Activated CD4-positive, alpha-beta T cell treated with anti-CD3 and anti-CD28 coated beads for 36 hours (primary cell): Measurements from ENCODE around the gene PRKN. TPM values are rescaled to one million over a fixed set of nuclear protein-coding genes. Genes with fewer than 3 reads are reported as not detected.
"Not testable (repeated sequence)": the region's sequence is repeated elsewhere in the genome, so short reads cannot be mapped to it uniquely, and the experiment has no call there.

Source experiments
- ATAC-seq: fragments of 200-7000 bp; cut with Tn5 transposase; one replicate; pipeline ENCODE4 v1.10.0; 2021; ENCODE audit warnings: mild to moderate bottlenecking, moderate library complexity
- CTCF ChIA-PET: fragments of 350-600 bp; sonication (Branson Sonifier 250); formaldehyde crosslinking; loops from one replicate; lab custom pipeline; 2021; ENCODE audit warnings: antibody characterized with exemption; lab: Charles Lee
- POLR2A ChIA-PET: fragments of 350-600 bp; sonication (Branson Sonifier 250); formaldehyde crosslinking; loops from one replicate; lab custom pipeline; 2021; ENCODE audit warnings: antibody characterized with exemption, inconsistent platforms; lab: Charles Lee
- DNase-seq: peaks from one replicate; pipeline ENCODE4 v3.0.0-alpha.2; 2020
- H3K27ac Mint-ChIP-seq: one replicate; pipeline ENCODE4 v1.8.0; 2021; ENCODE audit warnings: mixed read lengths
- H3K27me3 Mint-ChIP-seq: one replicate; pipeline ENCODE4 v1.8.0; 2021; ENCODE audit warnings: mixed read lengths
- H3K36me3 Mint-ChIP-seq: one replicate; pipeline ENCODE4 v1.8.0; 2021; ENCODE audit warnings: low read depth, mixed read lengths
- H3K4me1 Mint-ChIP-seq: one replicate; pipeline ENCODE4 v1.8.0; 2021; ENCODE audit warnings: mixed read lengths
- H3K4me3 Mint-ChIP-seq: one replicate; pipeline ENCODE4 v1.8.0; 2021; ENCODE audit warnings: mild to moderate bottlenecking, moderate library complexity, mixed read lengths
- H3K9me3 Mint-ChIP-seq: one replicate; pipeline ENCODE4 v1.8.0; 2021; ENCODE audit warnings: low read depth, mixed read lengths
- intact Hi-C, 2 experiments: fragments of 100-400 bp; cut with DNase I in 1 of 2; cut with micrococcal nuclease in 1 of 2; formaldehyde crosslinking; loops; one replicate each; pipeline versions ENCODE4 v1.14.2 to v1.15.1; 2022 to 2024; cut with DNase I, micrococcal nuclease
- total RNA-seq, 2 experiments: library from RNA; stranded (reverse); gene quantifications; one replicate each; pipeline ENCODE4 v1.2.3, GENCODE V29; 2021

Gene PRKN
- total RNA-seq, 2 experiments from 2014 or later = 0.56 to 0.87 TPM

- no peaks in the 10 kb centered on the region for H3K4me1 Mint-ChIP-seq
- no peak for ATAC-seq
These were observed 29.6 kb downstream of the PRKN start for GRCh38 chr6:162697872-162698403.

GRCh38 chr6:162690158-162690557 lies 37.4 kb downstream of the PRKN start:
- ATAC-seq (no peak), DNase-seq (no peak)
- intact Hi-C loops = no loop called here
- POLR2A ChIA-PET = no interaction called here
- CTCF ChIA-PET = no interaction called here
- Mint-ChIP-seq H3K4me3 (no peak overlapping the region), H3K27ac (no peak overlapping the region), H3K27me3 (no peaks in the 10 kb centered on the region), H3K4me1 (no peaks in the 10 kb centered on the region), H3K36me3 (no peaks in the 10 kb centered on the region), H3K9me3 (no peaks in the 10 kb centered on the region)

More at GRCh38 chr6:162697872-162698403, 29.6 kb downstream of the PRKN start:
- no peaks in the 10 kb centered on the region for H3K36me3 Mint-ChIP-seq
- POLR2A ChIA-PET = no interaction called here
- no peak overlapping the region for H3K4me3 Mint-ChIP-seq
- intact Hi-C loops = no loop called here
- no peaks in the 10 kb centered on the region for H3K27me3 Mint-ChIP-seq
- CTCF ChIA-PET = no interaction called here
- H3K27ac Mint-ChIP-seq = no peak overlapping the region
- H3K9me3 Mint-ChIP-seq = no peaks in the 10 kb centered on the region
- no peak for DNase-seq

GRCh38 chr6:162688751-162689345 lies 38.7 kb downstream of the PRKN start:
- H3K9me3 Mint-ChIP-seq = no peaks in the 10 kb centered on the region
- no peaks in the 10 kb centered on the region for H3K27me3 Mint-ChIP-seq
- CTCF ChIA-PET = no interaction called here
- no peak overlapping the region for H3K27ac Mint-ChIP-seq
- H3K4me3 Mint-ChIP-seq = no peak overlapping the region
- intact Hi-C loops = no loop called here
- no peaks in the 10 kb centered on the region for H3K4me1 Mint-ChIP-seq
- DNase-seq = no peak
- ATAC-seq = no peak
- no peaks in the 10 kb centered on the region for H3K36me3 Mint-ChIP-seq
- POLR2A ChIA-PET = no interaction called here

GRCh38 chr6:162685586-162685985 lies 42.0 kb downstream of the PRKN start:
- peaks cover 3% of the 10 kb centered on the region for H3K9me3 Mint-ChIP-seq
- no peaks in the 10 kb centered on the region for H3K36me3 Mint-ChIP-seq
- ATAC-seq (no peak), DNase-seq (no peak)
- no peaks in the 10 kb centered on the region for H3K27me3 Mint-ChIP-seq
- no peaks in the 10 kb centered on the region for H3K4me1 Mint-ChIP-seq
- ChIA-PET CTCF (no interaction called here), POLR2A (no interaction called here)
- intact Hi-C loops = no loop called here
- no peak overlapping the region for H3K27ac Mint-ChIP-seq
- no peak overlapping the region for H3K4me3 Mint-ChIP-seq

- POLR2A ChIA-PET = no interaction called here
- Mint-ChIP-seq H3K27ac (no peak overlapping the region), H3K27me3 (no peaks in the 10 kb centered on the region), H3K9me3 (peaks cover 3% of the 10 kb centered on the region), H3K4me1 (no peaks in the 10 kb centered on the region), H3K4me3 (no peak overlapping the region), H3K36me3 (no peaks in the 10 kb centered on the region)
- DNase-seq = no peak
- ATAC-seq = no peak
- CTCF ChIA-PET = no interaction called here
- intact Hi-C loops = no loop called here
These were observed 42.6 kb downstream of the PRKN start for GRCh38 chr6:162684961-162685360.

- DNase-seq (no peak), ATAC-seq (no peak)
- Mint-ChIP-seq H3K27ac (no peak overlapping the region), H3K4me1 (no peaks in the 10 kb centered on the region), H3K36me3 (no peaks in the 10 kb centered on the region), H3K4me3 (no peak overlapping the region), H3K9me3 (peaks cover 3% of the 10 kb centered on the region), H3K27me3 (no peaks in the 10 kb centered on the region)
- ChIA-PET CTCF (no interaction called here), POLR2A (no interaction called here)
- intact Hi-C loops = no loop called here
These were observed 43.5 kb downstream of the PRKN start for GRCh38 chr6:162684052-162684451.

- ChIA-PET CTCF (no interaction called here), POLR2A (no interaction called here)
- Mint-ChIP-seq H3K4me1 (no peaks in the 10 kb centered on the region), H3K9me3 (peaks cover 3% of the 10 kb centered on the region), H3K36me3 (no peaks in the 10 kb centered on the region), H3K4me3 (no peak overlapping the region), H3K27ac (no peak overlapping the region), H3K27me3 (no peaks in the 10 kb centered on the region)
- intact Hi-C loops = no loop called here
- DNase-seq (no peak), ATAC-seq (no peak)
These were observed 44.4 kb downstream of the PRKN start for GRCh38 chr6:162683135-162683534.

- DNase-seq (no peak), ATAC-seq (no peak)
- no peak overlapping the region for H3K4me3 Mint-ChIP-seq
- intact Hi-C loops = no loop called here
- ChIA-PET POLR2A (no interaction called here), CTCF (no interaction called here)
- H3K36me3 Mint-ChIP-seq = no peaks in the 10 kb centered on the region
- H3K27me3 Mint-ChIP-seq = no peaks in the 10 kb centered on the region
- no peak overlapping the region for H3K27ac Mint-ChIP-seq
- peaks cover 3% of the 10 kb centered on the region for H3K9me3 Mint-ChIP-seq
- no peaks in the 10 kb centered on the region for H3K4me1 Mint-ChIP-seq
These were observed 46.1 kb downstream of the PRKN start for GRCh38 chr6:162681447-162681846.

GRCh38 chr6:162680871-162681270 lies 46.7 kb downstream of the PRKN start:
- DNase-seq = no peak
- POLR2A ChIA-PET = no interaction called here
- ATAC-seq = no peak
- H3K4me3 Mint-ChIP-seq = no peak overlapping the region
- peaks cover 3% of the 10 kb centered on the region for H3K9me3 Mint-ChIP-seq
- H3K27ac Mint-ChIP-seq = no peak overlapping the region
- H3K36me3 Mint-ChIP-seq = no peaks in the 10 kb centered on the region
- intact Hi-C loops = no loop called here
- CTCF ChIA-PET = no interaction called here
- H3K27me3 Mint-ChIP-seq = no peaks in the 10 kb centered on the region
- no peaks in the 10 kb centered on the region for H3K4me1 Mint-ChIP-seq

GRCh38 chr6:162680367-162680766 lies 47.2 kb downstream of the PRKN start:
- no peaks in the 10 kb centered on the region for H3K36me3 Mint-ChIP-seq
- no peaks in the 10 kb centered on the region for H3K4me1 Mint-ChIP-seq
- no peak overlapping the region for H3K27ac Mint-ChIP-seq
- DNase-seq (no peak), ATAC-seq (no peak)
- H3K27me3 Mint-ChIP-seq = no peaks in the 10 kb centered on the region
- ChIA-PET POLR2A (no interaction called here), CTCF (no interaction called here)
- H3K4me3 Mint-ChIP-seq = no peak overlapping the region
- intact Hi-C loops = no loop called here
- peaks cover 3% of the 10 kb centered on the region for H3K9me3 Mint-ChIP-seq

GRCh38 chr6:162679681-162680080 lies 47.9 kb downstream of the PRKN start:
- Mint-ChIP-seq H3K4me1 (no peaks in the 10 kb centered on the region), H3K9me3 (peaks cover 3% of the 10 kb centered on the region), H3K4me3 (no peak overlapping the region), H3K36me3 (no peaks in the 10 kb centered on the region), H3K27me3 (no peaks in the 10 kb centered on the region), H3K27ac (no peak overlapping the region)
- no peak for DNase-seq
- no peak for ATAC-seq
- CTCF ChIA-PET = no interaction called here
- POLR2A ChIA-PET = no interaction called here
- intact Hi-C loops = no loop called here

GRCh38 chr6:162678896-162679295 lies 48.7 kb downstream of the PRKN start:
- H3K36me3 Mint-ChIP-seq, CTCF ChIA-PET, intact Hi-C loops, DNase-seq, H3K27me3 Mint-ChIP-seq, H3K4me3 Mint-ChIP-seq, H3K4me1 Mint-ChIP-seq, POLR2A ChIA-PET, ATAC-seq, H3K9me3 Mint-ChIP-seq, H3K27ac Mint-ChIP-seq: not testable (repeated sequence)
